ENCODE measurements around the gene TMIGD1.
"Not testable (repeated sequence)": the region's sequence is repeated elsewhere in the genome, so short reads cannot be mapped to it uniquely, and the experiment has no call there.

TMIGD1 gene

GRCh38 chr17:30358055-30358760, 24.4 kb upstream of the TMIGD1 start:
- DNase-seq (ENCODE audit: low read depth), result no peak

GRCh38 chr17:30357476-30357875, 23.6 kb upstream of the TMIGD1 start:
- peak; percentile 24 for DNase-seq (ENCODE audit: low read depth)

GRCh38 chr17:30354701-30355100, 20.8 kb upstream of the TMIGD1 start:
- DNase-seq (ENCODE audit: low read depth), result no peak

GRCh38 chr17:30352240-30352814, 18.5 kb upstream of the TMIGD1 start:
- DNase-seq (ENCODE audit: low read depth), result no peak

GRCh38 chr17:30351735-30352134, 17.9 kb upstream of the TMIGD1 start:
- DNase-seq (ENCODE audit: low read depth), result peak; percentile 13

GRCh38 chr17:30351263-30351662, 17.4 kb upstream of the TMIGD1 start:
- not testable (repeated sequence) for DNase-seq (ENCODE audit: low read depth)

- no peak for DNase-seq (ENCODE audit: low read depth)
These were observed 15.4 kb upstream of the TMIGD1 start for GRCh38 chr17:30349252-30349651.

GRCh38 chr17:30347488-30347887, 13.6 kb upstream of the TMIGD1 start:
- DNase-seq (ENCODE audit: low read depth), result no peak

GRCh38 chr17:30346221-30346795, 12.5 kb upstream of the TMIGD1 start:
- DNase-seq (ENCODE audit: low read depth), result peak; percentile 82

- peak; percentile 53 for DNase-seq (ENCODE audit: low read depth)
These were observed 11.7 kb upstream of the TMIGD1 start for GRCh38 chr17:30345527-30346075.

- DNase-seq (ENCODE audit: low read depth), result no peak
These were observed 11.2 kb upstream of the TMIGD1 start for GRCh38 chr17:30345089-30345433.

- peak; percentile 94 for DNase-seq (ENCODE audit: low read depth)
These were observed 10.6 kb upstream of the TMIGD1 start for GRCh38 chr17:30344283-30345088.

- DNase-seq (ENCODE audit: low read depth), result no peak
These were observed 9.9 kb upstream of the TMIGD1 start for GRCh38 chr17:30343796-30344195.

- DNase-seq (ENCODE audit: low read depth), result not testable (repeated sequence)
These were observed 9.4 kb upstream of the TMIGD1 start for GRCh38 chr17:30343244-30343643.

GRCh38 chr17:30341703-30342249, 7.9 kb upstream of the TMIGD1 start:
- no peak for DNase-seq (ENCODE audit: low read depth)

- DNase-seq (ENCODE audit: low read depth), result no peak
These were observed 7.0 kb upstream of the TMIGD1 start for GRCh38 chr17:30340801-30341356.

- no peak for DNase-seq (ENCODE audit: low read depth)
These were observed 5.2 kb upstream of the TMIGD1 start for GRCh38 chr17:30339086-30339485.

GRCh38 chr17:30337393-30337999, 3.6 kb upstream of the TMIGD1 start:
- no peak for DNase-seq (ENCODE audit: low read depth)

- DNase-seq (ENCODE audit: low read depth), result peak; percentile 46
These were observed 2.7 kb upstream of the TMIGD1 start for GRCh38 chr17:30336369-30337171.

GRCh38 chr17:30334421-30334820, 564 bp upstream of the TMIGD1 start:
- no peak for DNase-seq (ENCODE audit: low read depth)
